GM12878 (cell line): Measurements from ENCODE around the gene ZDHHC7. TPM values are rescaled to one million over a fixed set of nuclear protein-coding genes. Genes with fewer than 3 reads are reported as not detected.

Source experiments
- ATAC-seq: fragments of 200-7000 bp; cut with Tn5 transposase; 3 replicates; pipeline ENCODE4 v1.9.1; 2020; ENCODE audit warnings: mild to moderate bottlenecking, moderate library complexity
- BruUV-seq: library from RNA; stranded (reverse); fragments of 400-500 nt; replicated peaks from 2 replicates; lab custom pipeline; 2021; lab: Mats Ljungman, UMichigan
- CTCF ChIA-PET: fragments of 300-600 bp; sonication (Branson Sonifier 250); formaldehyde crosslinking; extraction: SDS; loops from one replicate; lab custom pipeline; 2021; ENCODE audit warnings: inconsistent platforms; lab: Yijun Ruan, JAX
- POLR2A ChIA-PET: fragments of 350-600 bp; formaldehyde crosslinking; extraction: SDS; loops from one replicate; lab custom pipeline; 2021; ENCODE audit warnings: inconsistent platforms; lab: Charles Lee
- RAD21 ChIA-PET: fragments of 300-600 bp; sonication (Branson Sonifier 250); formaldehyde crosslinking; loops from one replicate; lab custom pipeline; 2023; ENCODE audit warnings: antibody characterized with exemption; ENCODE audit not compliant: unreplicated experiment; lab: Charles Lee
- SMC1A ChIA-PET: fragments of 300-600 bp; sonication (Branson Sonifier 250); formaldehyde crosslinking; loops from one replicate; lab custom pipeline; 2023; ENCODE audit not compliant: unreplicated experiment, uncharacterized antibody; lab: Charles Lee
- DNase-seq: peaks from one replicate; pipeline ENCODE4 v3.0.0-alpha.2; 2011; ENCODE audit warnings: low read depth, low spot score
- FAIRE-seq: peaks from 3 replicates; lab custom pipeline; 2011; peaks lifted over from hg19 to GRCh38; lab: Jason Lieb, UNC
- H2AFZ ChIP-seq: 2 replicates; pipeline ENCODE4 v1.6.0; 2011; ENCODE audit warnings: low read depth, low read length, control low read depth; ENCODE audit not compliant: control insufficient read depth
- H3K27ac ChIP-seq: 2 replicates; pipeline ENCODE4 v1.5.1; 2011; ENCODE audit warnings: control low read depth; ENCODE audit not compliant: control insufficient read depth, insufficient read depth
- H3K27me3 ChIP-seq, 2 experiments: replicated peaks in 1 of 2; 2 replicates each; pipeline versions ENCODE4 v1.6.0 to v1.6.1; 2011; ENCODE audit warnings: low read length in 1 of 2; ENCODE audit not compliant: control insufficient read depth in 2 of 2, insufficient read depth in 2 of 2
- H3K36me3 ChIP-seq, 2 experiments: 2 replicates each; pipeline ENCODE4 v1.5.1; 2011; ENCODE audit warnings: low read length in 1 of 2; ENCODE audit not compliant: control insufficient read depth in 2 of 2, insufficient read depth in 2 of 2
- H3K4me1 ChIP-seq: 2 replicates; pipeline ENCODE4 v1.6.1; 2011; ENCODE audit warnings: mild to moderate bottlenecking, low read length, moderate library complexity, mixed read lengths; ENCODE audit not compliant: control insufficient read depth, insufficient read depth
- H3K4me2 ChIP-seq: 2 replicates; pipeline ENCODE4 v1.6.0; 2011; ENCODE audit warnings: control low read depth; ENCODE audit not compliant: control insufficient read depth, insufficient read depth
- H3K4me3 ChIP-seq: fragments of 200-600 bp; sonication (generic); 2 replicates; pipeline ENCODE4 v1.5.1; 2016
- H3K79me2 ChIP-seq: 2 replicates; pipeline ENCODE4 v1.6.0; 2011; ENCODE audit warnings: low read length; ENCODE audit not compliant: control insufficient read depth, insufficient read depth
- H3K9ac ChIP-seq: 2 replicates; pipeline ENCODE4 v1.8.0; 2011; ENCODE audit warnings: low read length, control low read depth, mixed read lengths; ENCODE audit not compliant: control insufficient read depth, insufficient read depth
- H3K9me3 ChIP-seq: replicated peaks from 3 replicates; pipeline ENCODE4 v1.5.1; 2011; ENCODE audit warnings: mild to moderate bottlenecking, low read length; ENCODE audit not compliant: control insufficient read depth, insufficient read depth
- H4K20me1 ChIP-seq: 2 replicates; pipeline ENCODE4 v1.6.0; 2011; ENCODE audit not compliant: control insufficient read depth, insufficient read depth
- HDAC6 ChIP-seq: fragments of 200-600 bp; sonication (generic); IDR thresholded peaks from one replicate; pipeline ENCODE4 v1.8.0; 2017; ENCODE audit warnings: antibody characterized with exemption; ENCODE audit not compliant: unreplicated experiment
- IKZF2 ChIP-seq, 2 experiments: fragments of 450-650 bp; IDR thresholded peaks; 2 replicates each; pipeline ENCODE4 v1.6.1; 2017; ENCODE audit warnings: mild to moderate bottlenecking in 2 of 2, moderate library complexity in 2 of 2
- MTA2 ChIP-seq: fragments of 450-650 bp; IDR thresholded peaks from 2 replicates; pipeline ENCODE4 v1.6.1; 2016; ENCODE audit warnings: low read depth, mild to moderate bottlenecking, moderate library complexity
- RFX5 ChIP-seq: IDR thresholded peaks from 2 replicates; pipeline ENCODE4 v1.6.1; 2011; ENCODE audit warnings: low read depth, low read length, improper control_type of control experiment
- SPI1 ChIP-seq: IDR thresholded peaks from 2 replicates; pipeline ENCODE4 v1.6.1; 2011; ENCODE audit warnings: low read depth, mild to moderate bottlenecking, low read length, moderate library complexity, borderline replicate concordance; ENCODE audit not compliant: insufficient read depth
- STAT3 ChIP-seq: IDR thresholded peaks from 2 replicates; pipeline ENCODE4 v1.6.1; 2011; ENCODE audit warnings: low read depth, low read length, improper control_type of control experiment
- ZBED1 ChIP-seq: IDR thresholded peaks from 2 replicates; pipeline ENCODE4 v1.6.1; 2016; ENCODE audit warnings: borderline replicate concordance
- WGBS: methylation state at CpG from one replicate; pipeline ENCODE4 v1.1.6; 2016; ENCODE audit warnings: low lambda C conversion rate; ENCODE audit not compliant: insufficient replicate concordance, insufficient coverage; ENCODE audit errors: missing lambda C conversion rate; 5-methylcytosine and 5-hydroxymethylcytosine counted together
- in situ Hi-C: fragments of 300-500 bp; cut with MboI; formaldehyde crosslinking; loops from 9 replicates; pipeline ENCODE4 v1.14.3; 2018; ENCODE audit warnings: mixed read lengths
- intact Hi-C: fragments of 100-400 bp; cut with micrococcal nuclease; formaldehyde crosslinking; loops from one replicate; pipeline ENCODE4 v1.14.2; 2022; ENCODE audit not compliant: unreplicated experiment
- polyA plus RNA-seq, 11 experiments: library from polyadenylated mRNA; depleted of rRNA in 4 of 11; unstranded in 6 of 11; stranded (reverse) in 5 of 11; fragments of >200 nt; fragmentation: Nextera tagmentation in 4 of 11; fragmentation: Illumina TruSeq in 1 of 11; extraction: Ambion mirVana in 4 of 11; extraction: Trizol in 1 of 11; gene quantifications; 1 replicate in 1 of 11; 2 replicates in 10 of 11; pipeline versions ENCODE4 v1.2.1 to v1.2.3, GENCODE V29; 2011 to 2016; ENCODE audit warnings: inconsistent platforms in 2 of 11, missing spikeins in 2 of 11, low read depth in 1 of 11
- total RNA-seq, 4 experiments: library from RNA; depleted of rRNA in 3 of 4; stranded (reverse); fragments of >200 nt in 3 of 4; fragmentation: Illumina TruSeq in 1 of 4; extraction: Trizol in 1 of 4; gene quantifications; 2 replicates each; pipeline versions ENCODE4 v1.2.1 to v1.2.3, GENCODE V29; 2013 to 2021
- TF ChIP-seq, protein P1 (sequence below), 3 experiments: IDR thresholded peaks in 2 of 3; conservative IDR thresholded peaks in 1 of 3; 2 replicates each; pipeline ENCODE4 v1.5.1; 2011; ENCODE audit warnings: low read depth in 3 of 3, low read length in 3 of 3, mild to moderate bottlenecking in 3 of 3, control low read depth in 2 of 3, moderate library complexity in 2 of 3, inconsistent platforms in 1 of 3, mixed read lengths in 1 of 3; ENCODE audit not compliant: control insufficient read depth in 2 of 3, insufficient read depth in 1 of 3; ENCODE audit errors: extremely low read depth in 1 of 3
- TF ChIP-seq, protein P2 (sequence below): fragments of 450-650 bp; IDR thresholded peaks from 2 replicates; pipeline ENCODE4 v1.6.1; 2017; ENCODE audit warnings: low read depth, mild to moderate bottlenecking, moderate library complexity
- TF ChIP-seq, protein P3 (sequence below): IDR thresholded peaks from 2 replicates; pipeline ENCODE4 v1.6.1; 2012; ENCODE audit warnings: low read depth, low read length, improper control_type of control experiment
- TF ChIP-seq, protein P4 (sequence below): IDR thresholded peaks from 2 replicates; pipeline ENCODE4 v1.6.1; 2012; ENCODE audit warnings: low read depth, low read length, improper control_type of control experiment

ZDHHC7 gene
- total and polyA plus RNA-seq, 10 of the 15 experiments (the other 5 are each of a cell fraction or from before 2014, with no cell fraction given), result 0.87 to 26.0 (median 20.0) TPM

GRCh38 chr16:85042167-85042526 is 30.8 kb upstream of the ZDHHC7 start:
- H3K4me3 ChIP-seq, result no peak overlapping the region
- no peaks in the 10 kb centered on the region; a peak in 1 of 4 replicates for H3K27me3 ChIP-seq
- ChIA-PET POLR2A (no interaction called here), RAD21 (no interaction called here), SMC1A (no interaction called here), CTCF (interaction anchor here (1.0 kb wide), 1 partner anchor 29 kb away, joined by 4 read pairs; no protein-coding TSS in a partner anchor)
- H3K27ac ChIP-seq, result no peak overlapping the region
- H3K9ac ChIP-seq, result no peak overlapping the region
- intact Hi-C loops, result no loop called here
- no TSS peak for BruUV-seq
- FAIRE-seq (no peak), DNase-seq (no peak)
- 73% methylated on average over 6 of the region's 6 CpGs for WGBS
- H2AFZ ChIP-seq, result no peak overlapping the region
- no peaks in the 10 kb centered on the region for H3K36me3 ChIP-seq
- no peak overlapping the region for H3K4me2 ChIP-seq
- TF ChIP-seq, protein P1, sequence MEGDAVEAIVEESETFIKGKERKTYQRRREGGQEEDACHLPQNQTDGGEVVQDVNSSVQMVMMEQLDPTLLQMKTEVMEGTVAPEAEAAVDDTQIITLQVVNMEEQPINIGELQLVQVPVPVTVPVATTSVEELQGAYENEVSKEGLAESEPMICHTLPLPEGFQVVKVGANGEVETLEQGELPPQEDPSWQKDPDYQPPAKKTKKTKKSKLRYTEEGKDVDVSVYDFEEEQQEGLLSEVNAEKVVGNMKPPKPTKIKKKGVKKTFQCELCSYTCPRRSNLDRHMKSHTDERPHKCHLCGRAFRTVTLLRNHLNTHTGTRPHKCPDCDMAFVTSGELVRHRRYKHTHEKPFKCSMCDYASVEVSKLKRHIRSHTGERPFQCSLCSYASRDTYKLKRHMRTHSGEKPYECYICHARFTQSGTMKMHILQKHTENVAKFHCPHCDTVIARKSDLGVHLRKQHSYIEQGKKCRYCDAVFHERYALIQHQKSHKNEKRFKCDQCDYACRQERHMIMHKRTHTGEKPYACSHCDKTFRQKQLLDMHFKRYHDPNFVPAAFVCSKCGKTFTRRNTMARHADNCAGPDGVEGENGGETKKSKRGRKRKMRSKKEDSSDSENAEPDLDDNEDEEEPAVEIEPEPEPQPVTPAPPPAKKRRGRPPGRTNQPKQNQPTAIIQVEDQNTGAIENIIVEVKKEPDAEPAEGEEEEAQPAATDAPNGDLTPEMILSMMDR (IDR thresholded peaks at IDR 0.05 in 2 of 3, conservative IDR thresholded peaks at IDR 0.05 in 1 of 3; ENCODE audit: control insufficient read depth in 2 of 3, extremely low read depth in 1 of 3, insufficient read depth in 1 of 3, low read depth in 3 of 3, low read length in 3 of 3), result no peak
- TF ChIP-seq HDAC6 (no peak), IKZF2 (IDR thresholded peaks at IDR 0.05) (no peak), RFX5 (no peak), STAT3 (no peak), SPI1 (no peak), ZBED1 (no peak), MTA2 (no peak)
- TF ChIP-seq, protein P2, sequence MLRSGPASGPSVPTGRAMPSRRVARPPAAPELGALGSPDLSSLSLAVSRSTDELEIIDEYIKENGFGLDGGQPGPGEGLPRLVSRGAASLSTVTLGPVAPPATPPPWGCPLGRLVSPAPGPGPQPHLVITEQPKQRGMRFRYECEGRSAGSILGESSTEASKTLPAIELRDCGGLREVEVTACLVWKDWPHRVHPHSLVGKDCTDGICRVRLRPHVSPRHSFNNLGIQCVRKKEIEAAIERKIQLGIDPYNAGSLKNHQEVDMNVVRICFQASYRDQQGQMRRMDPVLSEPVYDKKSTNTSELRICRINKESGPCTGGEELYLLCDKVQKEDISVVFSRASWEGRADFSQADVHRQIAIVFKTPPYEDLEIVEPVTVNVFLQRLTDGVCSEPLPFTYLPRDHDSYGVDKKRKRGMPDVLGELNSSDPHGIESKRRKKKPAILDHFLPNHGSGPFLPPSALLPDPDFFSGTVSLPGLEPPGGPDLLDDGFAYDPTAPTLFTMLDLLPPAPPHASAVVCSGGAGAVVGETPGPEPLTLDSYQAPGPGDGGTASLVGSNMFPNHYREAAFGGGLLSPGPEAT, result no peak
- TF ChIP-seq, protein P3, sequence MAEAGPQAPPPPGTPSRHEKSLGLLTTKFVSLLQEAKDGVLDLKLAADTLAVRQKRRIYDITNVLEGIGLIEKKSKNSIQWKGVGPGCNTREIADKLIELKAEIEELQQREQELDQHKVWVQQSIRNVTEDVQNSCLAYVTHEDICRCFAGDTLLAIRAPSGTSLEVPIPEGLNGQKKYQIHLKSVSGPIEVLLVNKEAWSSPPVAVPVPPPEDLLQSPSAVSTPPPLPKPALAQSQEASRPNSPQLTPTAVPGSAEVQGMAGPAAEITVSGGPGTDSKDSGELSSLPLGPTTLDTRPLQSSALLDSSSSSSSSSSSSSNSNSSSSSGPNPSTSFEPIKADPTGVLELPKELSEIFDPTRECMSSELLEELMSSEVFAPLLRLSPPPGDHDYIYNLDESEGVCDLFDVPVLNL, result no peak
- TF ChIP-seq, protein P4, sequence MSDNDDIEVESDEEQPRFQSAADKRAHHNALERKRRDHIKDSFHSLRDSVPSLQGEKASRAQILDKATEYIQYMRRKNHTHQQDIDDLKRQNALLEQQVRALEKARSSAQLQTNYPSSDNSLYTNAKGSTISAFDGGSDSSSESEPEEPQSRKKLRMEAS, result no peak
- TF ChIP-seq, all 136 proteins: peak for 0
- H4K20me1 ChIP-seq, result no peaks in the 10 kb centered on the region
- H3K4me1 ChIP-seq, result no peaks in the 10 kb centered on the region
- no peak for ATAC-seq
- no peaks in the 10 kb centered on the region for H3K9me3 ChIP-seq
- in situ Hi-C loops, result no loop called here
- H3K79me2 ChIP-seq, result no peaks in the 10 kb centered on the region
